Lower leg skin (tissue), 3 donors: ENCODE results near the gene DTD1.

Experiments used
- CTCF ChIP-seq, 3 donors: fragments of 450-650 bp; IDR thresholded peaks; one replicate each; pipeline ENCODE4 v1.5.1; 2016; ENCODE audit warnings: antibody characterized with exemption in 3 of 3, mild to moderate bottlenecking in 3 of 3, moderate library complexity in 2 of 3
- POLR2A ChIP-seq, 2 donors: fragments of 450-650 bp; IDR thresholded peaks; one replicate each; pipeline ENCODE4 v1.6.1; 2016 to 2017; ENCODE audit warnings: antibody characterized with exemption in 2 of 2, mild to moderate bottlenecking in 1 of 2, moderate library complexity in 1 of 2

DNA sequence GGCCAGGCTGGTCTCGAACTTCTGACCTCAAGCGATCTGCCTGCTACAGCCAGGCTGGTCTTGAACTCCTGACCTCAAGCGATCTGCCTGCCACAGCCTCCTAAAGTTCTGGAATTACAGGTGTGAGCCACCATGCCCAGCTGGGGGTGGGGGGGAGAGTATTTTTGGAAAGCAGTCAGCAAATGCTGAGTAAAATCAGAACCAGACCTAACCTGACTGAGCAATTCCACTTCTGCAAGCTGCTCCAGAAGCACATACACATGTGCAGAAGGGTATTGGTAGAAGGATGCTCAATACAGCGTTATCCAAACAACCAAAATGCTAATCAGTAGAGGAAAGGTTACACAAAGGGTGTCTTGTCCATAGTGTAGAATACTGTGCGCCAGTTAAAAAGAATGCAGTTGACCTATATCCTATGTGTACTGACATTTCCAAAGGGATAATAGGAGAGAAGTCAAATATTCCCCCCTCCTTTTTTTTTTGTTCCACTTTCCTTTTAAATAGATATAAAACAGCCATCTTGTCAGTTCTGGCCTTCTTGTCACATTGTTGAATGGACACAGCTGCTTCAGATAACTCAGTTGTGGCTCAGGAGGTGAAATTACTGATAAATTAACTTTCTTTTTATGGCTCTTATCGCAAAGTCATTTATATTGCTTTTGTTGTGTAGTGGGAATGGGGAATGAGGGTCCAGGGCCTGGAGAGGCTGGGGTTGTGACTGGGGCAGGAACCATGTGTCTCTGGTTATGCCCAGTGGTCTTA, 74.6 kb downstream of the DTD1 start:
- TF ChIP-seq CTCF (IDR thresholded peaks at IDR 0.05) (no peak), POLR2A (IDR thresholded peaks at IDR 0.05) (no peak)
